ENCODE data around the gene NPSR1.
"Not testable (repeated sequence)": the region's sequence is repeated elsewhere in the genome, so short reads cannot be mapped to it uniquely, and the experiment has no call there.

The NPSR1 gene

GRCh38 chr7:34875481-34875880 is 217.5 kb downstream of the NPSR1 start:
- no peak for DNase-seq (ENCODE audit: low read depth in 1 of 2, low spot score in 1 of 2)
- in situ Hi-C loops (cut with HindIII; ENCODE audit: low pct_unique_long_range_greater_than_20kb, low sequenced_read_pairs): no loop called here
- TF ChIP-seq JUND (IDR thresholded peaks at IDR 0.05; ENCODE audit: low read depth): no peak

- DNase-seq (ENCODE audit: low read depth in 1 of 2, low spot score in 1 of 2); in situ Hi-C loops (cut with HindIII; ENCODE audit: low pct_unique_long_range_greater_than_20kb, low sequenced_read_pairs): not testable (repeated sequence)
Measured at GRCh38 chr7:34878944-34879735, 221.1 kb downstream of the NPSR1 start.

- in situ Hi-C loops (cut with HindIII; ENCODE audit: low pct_unique_long_range_greater_than_20kb, low sequenced_read_pairs): no loop called here
- no peak for DNase-seq (ENCODE audit: low read depth in 1 of 2, low spot score in 1 of 2)
- TF ChIP-seq JUND (IDR thresholded peaks at IDR 0.05; ENCODE audit: low read depth): no peak
Measured at GRCh38 chr7:34879871-34880270, 221.9 kb downstream of the NPSR1 start.

- in situ Hi-C loops (cut with HindIII; ENCODE audit: low pct_unique_long_range_greater_than_20kb, low sequenced_read_pairs); DNase-seq (ENCODE audit: low read depth in 1 of 2, low spot score in 1 of 2): not testable (repeated sequence)
Measured at GRCh38 chr7:34883855-34884254, 225.8 kb downstream of the NPSR1 start.

GRCh38 chr7:34886856-34887255 is 228.8 kb downstream of the NPSR1 start:
- TF ChIP-seq JUND (IDR thresholded peaks at IDR 0.05; ENCODE audit: low read depth): 0 out of 2 replicates have a peak, but pooled peaks have one; percentile 36
- peak in 1 of 2 experiments; percentile 70 for DNase-seq (ENCODE audit: low read depth in 1 of 2, low spot score in 1 of 2)
- in situ Hi-C loops (cut with HindIII; ENCODE audit: low pct_unique_long_range_greater_than_20kb, low sequenced_read_pairs): no loop called here

GRCh38 chr7:34889951-34890350 is 231.9 kb downstream of the NPSR1 start:
- no peak for DNase-seq (ENCODE audit: low read depth in 1 of 2, low spot score in 1 of 2)
- in situ Hi-C loops (cut with HindIII; ENCODE audit: low pct_unique_long_range_greater_than_20kb, low sequenced_read_pairs): no loop called here
- no peak for TF ChIP-seq JUND (IDR thresholded peaks at IDR 0.05; ENCODE audit: low read depth)

- DNase-seq (ENCODE audit: low read depth in 1 of 2, low spot score in 1 of 2): no peak
- TF ChIP-seq JUND (IDR thresholded peaks at IDR 0.05; ENCODE audit: low read depth): no peak
- in situ Hi-C loops (cut with HindIII; ENCODE audit: low pct_unique_long_range_greater_than_20kb, low sequenced_read_pairs): no loop called here
Measured at GRCh38 chr7:34895202-34895601, 237.2 kb downstream of the NPSR1 start.

Data from T47D (cell line).